Choroid plexus epithelial cell (primary cell): ENCODE measurements around the gene CFAP58.
A peak's percentile ranks its signal among the peaks of the same experiment; 100 is the strongest.

ENCODE experiments used
- DNase-seq: peaks from one replicate; pipeline ENCODE4 v3.0.0-alpha.2; 2010; ENCODE audit warnings: low read depth
- H3K4me3 ChIP-seq: 2 replicates; pipeline ENCODE4 v1.5.1; 2011; ENCODE audit warnings: low read depth, mild to moderate bottlenecking, control low read depth, low read length, moderate library complexity
- CTCF ChIP-seq: conservative IDR thresholded peaks from 2 replicates; pipeline ENCODE4 v1.5.1; 2011; ENCODE audit warnings: low read depth, mild to moderate bottlenecking, control low read depth, inconsistent platforms, low read length, moderate library complexity

The CFAP58 gene

GRCh38 chr10:104447331-104447730, 93.7 kb downstream of the CFAP58 start:
- no peak for DNase-seq
- no peak for TF ChIP-seq CTCF
- no peak overlapping the region for H3K4me3 ChIP-seq

GRCh38 chr10:104447906-104448305, 94.3 kb downstream of the CFAP58 start:
- no peak for TF ChIP-seq CTCF
- DNase-seq, result no peak
- H3K4me3 ChIP-seq, result no peak overlapping the region

- TF ChIP-seq CTCF, result no peak
- no peak overlapping the region for H3K4me3 ChIP-seq
- peak; percentile 42 for DNase-seq
These were observed 95.8 kb downstream of the CFAP58 start for GRCh38 chr10:104449391-104449790.

GRCh38 chr10:104450490-104450889, 96.9 kb downstream of the CFAP58 start:
- DNase-seq, result no peak
- no peak overlapping the region for H3K4me3 ChIP-seq
- no peak for TF ChIP-seq CTCF

DNA sequence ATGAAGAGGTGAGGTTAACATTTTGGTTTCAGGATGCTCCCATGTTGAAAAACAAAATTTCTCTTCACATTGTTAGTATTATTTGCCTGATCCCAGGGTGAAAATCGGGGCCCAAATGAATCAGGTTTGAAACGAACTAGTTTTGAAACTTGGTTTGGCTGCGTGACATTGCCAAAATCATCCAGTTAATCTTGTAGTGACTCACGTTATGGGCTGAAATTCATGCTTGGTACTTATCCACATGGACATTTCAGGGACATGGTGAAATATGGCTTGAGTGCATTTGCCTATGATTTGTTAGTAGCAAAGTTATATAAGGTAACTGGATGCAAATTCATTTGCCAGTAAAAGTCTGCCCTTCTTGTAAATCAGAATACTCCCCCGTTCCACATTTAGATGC, 97.3 kb downstream of the CFAP58 start:
- no peak for TF ChIP-seq CTCF
- no peak overlapping the region for H3K4me3 ChIP-seq
- DNase-seq, result no peak

- TF ChIP-seq CTCF, result no peak
- no peak for DNase-seq
- no peak overlapping the region for H3K4me3 ChIP-seq
These were observed 99.3 kb downstream of the CFAP58 start for GRCh38 chr10:104452977-104453376.

DNA sequence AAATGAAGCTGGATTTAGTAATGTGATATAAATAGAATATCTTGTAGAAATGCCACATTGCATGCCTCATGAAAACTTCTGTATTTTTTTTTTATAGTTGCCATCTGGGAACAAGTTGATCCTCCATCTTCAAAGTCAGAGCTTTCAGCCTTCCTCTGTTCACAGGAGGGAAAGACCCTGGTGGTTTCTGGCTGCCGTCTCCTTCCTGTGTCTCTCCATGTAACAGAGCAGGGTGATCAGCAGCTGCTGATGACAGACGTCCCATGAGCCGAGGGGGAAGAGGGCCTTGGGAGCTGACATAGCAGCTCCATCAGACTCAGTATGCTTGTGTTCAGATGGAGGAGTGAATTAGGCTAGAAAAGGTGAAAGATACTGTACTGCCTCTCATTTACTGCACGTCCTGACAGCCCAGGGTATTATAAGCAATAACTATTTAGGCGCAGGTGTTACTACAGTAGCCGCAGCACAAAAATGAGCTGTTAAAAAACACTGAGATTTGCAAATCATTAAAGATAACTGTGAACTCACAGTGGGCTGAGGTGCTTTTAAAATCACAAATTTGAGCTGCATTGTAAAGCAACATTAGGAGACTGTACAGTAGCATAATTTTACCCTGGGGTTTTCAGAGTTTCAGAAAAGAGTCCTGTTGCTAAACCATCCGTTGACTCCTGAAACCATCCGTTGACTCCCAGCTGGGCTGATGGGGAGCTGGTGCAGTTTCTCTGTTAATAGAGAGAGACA, 103.3 kb downstream of the CFAP58 start:
- no peak for DNase-seq
- no peak for TF ChIP-seq CTCF
- H3K4me3 ChIP-seq, result no peak overlapping the region
